ENCODE results near the gene TRIO.

The TRIO gene

GRCh38 chr5:14326035-14326903, 183.1 kb downstream of the TRIO start:
- H3K27ac ChIP-seq (ENCODE audit: low read depth, low read length): no peak overlapping the region
- H3K27me3 ChIP-seq (ENCODE audit: control insufficient read depth, insufficient read depth, low read length): no peaks in the 10 kb centered on the region
- peaks cover 2% of the 10 kb centered on the region for H3K36me3 ChIP-seq (ENCODE audit: control insufficient read depth, insufficient read depth, low read length)
- H3K4me3 ChIP-seq (ENCODE audit: low read length): no peak overlapping the region
- H3K4me1 ChIP-seq (ENCODE audit: control insufficient read depth, insufficient read depth, low read length): no peaks in the 10 kb centered on the region
- H3K9ac ChIP-seq (ENCODE audit: low read length): no peak overlapping the region

- no peaks in the 10 kb centered on the region for H3K36me3 ChIP-seq (ENCODE audit: control insufficient read depth, insufficient read depth, low read length)
- no peak overlapping the region for H3K9ac ChIP-seq (ENCODE audit: low read length)
- no peaks in the 10 kb centered on the region for H3K27me3 ChIP-seq (ENCODE audit: control insufficient read depth, insufficient read depth, low read length)
- no peak overlapping the region for H3K4me3 ChIP-seq (ENCODE audit: low read length)
- no peaks in the 10 kb centered on the region for H3K4me1 ChIP-seq (ENCODE audit: control insufficient read depth, insufficient read depth, low read length)
- no peak overlapping the region for H3K27ac ChIP-seq (ENCODE audit: low read depth, low read length)
These were observed 184.5 kb downstream of the TRIO start for GRCh38 chr5:14327624-14328023.

- no peak overlapping the region for H3K4me3 ChIP-seq (ENCODE audit: low read length)
- H3K4me1 ChIP-seq (ENCODE audit: control insufficient read depth, insufficient read depth, low read length): no peaks in the 10 kb centered on the region
- no peak overlapping the region for H3K9ac ChIP-seq (ENCODE audit: low read length)
- H3K27ac ChIP-seq (ENCODE audit: low read depth, low read length): no peak overlapping the region
- H3K27me3 ChIP-seq (ENCODE audit: control insufficient read depth, insufficient read depth, low read length): no peaks in the 10 kb centered on the region
- H3K36me3 ChIP-seq (ENCODE audit: control insufficient read depth, insufficient read depth, low read length): no peaks in the 10 kb centered on the region
These were observed 185.0 kb downstream of the TRIO start for GRCh38 chr5:14328144-14328543.

- Histone ChIP-seq H3K4me1 (ENCODE audit: control insufficient read depth, insufficient read depth, low read length) (no peaks in the 10 kb centered on the region), H3K9ac (ENCODE audit: low read length) (no peak overlapping the region), H3K36me3 (ENCODE audit: control insufficient read depth, insufficient read depth, low read length) (no peaks in the 10 kb centered on the region), H3K27ac (ENCODE audit: low read depth, low read length) (no peak overlapping the region), H3K4me3 (ENCODE audit: low read length) (no peak overlapping the region), H3K27me3 (ENCODE audit: control insufficient read depth, insufficient read depth, low read length) (no peaks in the 10 kb centered on the region)
These were observed 187.1 kb downstream of the TRIO start for GRCh38 chr5:14330291-14330690.

GRCh38 chr5:14330729-14331385, 187.7 kb downstream of the TRIO start:
- Histone ChIP-seq H3K4me3 (ENCODE audit: low read length) (no peak overlapping the region), H3K27ac (ENCODE audit: low read depth, low read length) (no peak overlapping the region), H3K9ac (ENCODE audit: low read length) (no peak overlapping the region), H3K4me1 (ENCODE audit: control insufficient read depth, insufficient read depth, low read length) (no peaks in the 10 kb centered on the region), H3K36me3 (ENCODE audit: control insufficient read depth, insufficient read depth, low read length) (no peaks in the 10 kb centered on the region), H3K27me3 (ENCODE audit: control insufficient read depth, insufficient read depth, low read length) (no peaks in the 10 kb centered on the region)

- Histone ChIP-seq H3K36me3 (ENCODE audit: control insufficient read depth, insufficient read depth, low read length) (peaks cover 1% of the 10 kb centered on the region), H3K4me3 (ENCODE audit: low read length) (no peak overlapping the region), H3K4me1 (ENCODE audit: control insufficient read depth, insufficient read depth, low read length) (no peaks in the 10 kb centered on the region), H3K9ac (ENCODE audit: low read length) (no peak overlapping the region), H3K27me3 (ENCODE audit: control insufficient read depth, insufficient read depth, low read length) (no peaks in the 10 kb centered on the region), H3K27ac (ENCODE audit: low read depth, low read length) (no peak overlapping the region)
These were observed 188.2 kb downstream of the TRIO start for GRCh38 chr5:14331386-14331781.

GRCh38 chr5:14332038-14332631, 189.0 kb downstream of the TRIO start:
- Histone ChIP-seq H3K36me3 (ENCODE audit: control insufficient read depth, insufficient read depth, low read length) (peaks cover 7% of the 10 kb centered on the region), H3K4me3 (ENCODE audit: low read length) (no peak overlapping the region), H3K9ac (ENCODE audit: low read length) (no peak overlapping the region), H3K4me1 (ENCODE audit: control insufficient read depth, insufficient read depth, low read length) (no peaks in the 10 kb centered on the region), H3K27ac (ENCODE audit: low read depth, low read length) (no peak overlapping the region), H3K27me3 (ENCODE audit: control insufficient read depth, insufficient read depth, low read length) (no peaks in the 10 kb centered on the region)

GRCh38 chr5:14332746-14333145, 189.6 kb downstream of the TRIO start:
- Histone ChIP-seq H3K36me3 (ENCODE audit: control insufficient read depth, insufficient read depth, low read length) (peaks cover 12% of the 10 kb centered on the region), H3K4me3 (ENCODE audit: low read length) (no peak overlapping the region), H3K4me1 (ENCODE audit: control insufficient read depth, insufficient read depth, low read length) (no peaks in the 10 kb centered on the region), H3K9ac (ENCODE audit: low read length) (no peak overlapping the region), H3K27ac (ENCODE audit: low read depth, low read length) (no peak overlapping the region), H3K27me3 (ENCODE audit: control insufficient read depth, insufficient read depth, low read length) (no peaks in the 10 kb centered on the region)

GRCh38 chr5:14337593-14337992, 194.5 kb downstream of the TRIO start:
- Histone ChIP-seq H3K9ac (ENCODE audit: low read length) (no peak overlapping the region), H3K36me3 (ENCODE audit: control insufficient read depth, insufficient read depth, low read length) (peaks cover 12% of the 10 kb centered on the region), H3K4me3 (ENCODE audit: low read length) (no peak overlapping the region), H3K4me1 (ENCODE audit: control insufficient read depth, insufficient read depth, low read length) (no peaks in the 10 kb centered on the region), H3K27me3 (ENCODE audit: control insufficient read depth, insufficient read depth, low read length) (no peaks in the 10 kb centered on the region), H3K27ac (ENCODE audit: low read depth, low read length) (no peak overlapping the region)

GRCh38 chr5:14339468-14339867, 196.3 kb downstream of the TRIO start:
- H3K27ac ChIP-seq (ENCODE audit: low read depth, low read length): no peak overlapping the region
- H3K36me3 ChIP-seq (ENCODE audit: control insufficient read depth, insufficient read depth, low read length): peaks cover 12% of the 10 kb centered on the region
- no peaks in the 10 kb centered on the region for H3K27me3 ChIP-seq (ENCODE audit: control insufficient read depth, insufficient read depth, low read length)
- H3K4me1 ChIP-seq (ENCODE audit: control insufficient read depth, insufficient read depth, low read length): no peaks in the 10 kb centered on the region
- no peak overlapping the region for H3K9ac ChIP-seq (ENCODE audit: low read length)
- H3K4me3 ChIP-seq (ENCODE audit: low read length): no peak overlapping the region

- Histone ChIP-seq H3K4me3 (ENCODE audit: low read length) (no peak overlapping the region), H3K4me1 (ENCODE audit: control insufficient read depth, insufficient read depth, low read length) (no peaks in the 10 kb centered on the region), H3K9ac (ENCODE audit: low read length) (no peak overlapping the region), H3K36me3 (ENCODE audit: control insufficient read depth, insufficient read depth, low read length) (peaks cover 7% of the 10 kb centered on the region), H3K27ac (ENCODE audit: low read depth, low read length) (no peak overlapping the region), H3K27me3 (ENCODE audit: control insufficient read depth, insufficient read depth, low read length) (no peaks in the 10 kb centered on the region)
These were observed 198.6 kb downstream of the TRIO start for GRCh38 chr5:14341571-14342230.

- Histone ChIP-seq H3K36me3 (ENCODE audit: control insufficient read depth, insufficient read depth, low read length) (peaks cover 4% of the 10 kb centered on the region), H3K9ac (ENCODE audit: low read length) (no peak overlapping the region), H3K27me3 (ENCODE audit: control insufficient read depth, insufficient read depth, low read length) (no peaks in the 10 kb centered on the region), H3K4me1 (ENCODE audit: control insufficient read depth, insufficient read depth, low read length) (no peaks in the 10 kb centered on the region), H3K27ac (ENCODE audit: low read depth, low read length) (no peak overlapping the region), H3K4me3 (ENCODE audit: low read length) (no peak overlapping the region)
These were observed 199.2 kb downstream of the TRIO start for GRCh38 chr5:14342306-14342705.

All from rectal smooth muscle tissue (tissue), 1 donor.